ENCODE measurements around the gene ZNF774.

GRCh38 chr15:90394748-90395442 is 42.8 kb downstream of the ZNF774 start:
- no peak for TF ChIP-seq CTCF (IDR thresholded peaks at IDR 0.05 in 4 of 5, conservative IDR thresholded peaks at IDR 0.05 in 1 of 5)
- no peak for TF ChIP-seq POLR2A (IDR thresholded peaks at IDR 0.05)

All from gastrocnemius medialis (tissue), 4 donors.